ENCODE data around the gene WDR70.
"Not testable (repeated sequence)": the region's sequence is repeated elsewhere in the genome, so short reads cannot be mapped to it uniquely, and the experiment has no call there.

WDR70 gene

GRCh38 chr5:37787742-37788141 is 408.6 kb downstream of the WDR70 start:
- no peak for DNase-seq (ENCODE audit: extremely low read depth in 1 of 2, low read depth in 1 of 2)

GRCh38 chr5:37789991-37790390 is 410.9 kb downstream of the WDR70 start:
- no peak for DNase-seq (ENCODE audit: extremely low read depth in 1 of 2, low read depth in 1 of 2)

GRCh38 chr5:37791321-37791720 is 412.2 kb downstream of the WDR70 start:
- DNase-seq (ENCODE audit: extremely low read depth in 1 of 2, low read depth in 1 of 2): no peak

GRCh38 chr5:37792975-37793631 is 414.0 kb downstream of the WDR70 start:
- no peak for DNase-seq (ENCODE audit: extremely low read depth in 1 of 2, low read depth in 1 of 2)

GRCh38 chr5:37795292-37795691 is 416.2 kb downstream of the WDR70 start:
- not testable (repeated sequence) for DNase-seq (ENCODE audit: extremely low read depth in 1 of 2, low read depth in 1 of 2)

- not testable (repeated sequence) for DNase-seq (ENCODE audit: extremely low read depth in 1 of 2, low read depth in 1 of 2)
Measured at GRCh38 chr5:37796435-37796834, 417.3 kb downstream of the WDR70 start.

GRCh38 chr5:37799865-37800421 is 420.8 kb downstream of the WDR70 start:
- no peak for DNase-seq (ENCODE audit: extremely low read depth in 1 of 2, low read depth in 1 of 2)

GRCh38 chr5:37801521-37801920 is 422.4 kb downstream of the WDR70 start:
- DNase-seq (ENCODE audit: extremely low read depth in 1 of 2, low read depth in 1 of 2): no peak

Measured in activated CD8-positive, alpha-beta memory T cell treated with anti-CD3 and anti-CD28 coated beads for 1 hour (primary cell).